H1 (cell line): ENCODE measurements around the gene MAN1C1. TPM values are rescaled to one million over a fixed set of nuclear protein-coding genes. Genes with fewer than 3 reads are reported as not detected.

ENCODE experiments used
- CTCF ChIA-PET: fragments of 300-600 bp; sonication (Branson Sonifier 250); formaldehyde crosslinking; loops from one replicate; lab custom pipeline; 2021; ENCODE audit not compliant: partially characterized antibody; lab: Charles Lee
- POLR2A ChIA-PET: fragments of 300-600 bp; sonication (Branson Sonifier 250); formaldehyde crosslinking; loops from one replicate; lab custom pipeline; 2021; ENCODE audit warnings: inconsistent platforms; ENCODE audit not compliant: partially characterized antibody; lab: Charles Lee
- DNase-seq, 2 experiments: peaks; one replicate each; pipeline versions ENCODE4 v3.0.0 to v3.0.0-alpha.2; 2010 to 2022; ENCODE audit warnings: low spot score in 2 of 2, low read depth in 1 of 2, mixed read lengths in 1 of 2
- FAIRE-seq: peaks from 2 replicates; lab custom pipeline; 2011; peaks lifted over from hg19 to GRCh38; lab: Jason Lieb, UNC
- H2AFZ ChIP-seq: 2 replicates; pipeline ENCODE4 v1.8.1; 2012; ENCODE audit warnings: low read length, inconsistent platforms
- H2AK5ac ChIP-seq: 2 replicates; pipeline ENCODE4 v1.6.1; 2013; ENCODE audit warnings: low read depth, low read length
- H2BK120ac ChIP-seq: replicated peaks from 2 replicates; pipeline ENCODE3; 2013; ENCODE audit warnings: low read depth, low read length, inconsistent platforms
- H2BK12ac ChIP-seq: 2 replicates; pipeline ENCODE4 v1.6.1; 2013; ENCODE audit warnings: low read depth, low read length
- H2BK15ac ChIP-seq: 2 replicates; pipeline ENCODE4 v1.6.1; 2013; ENCODE audit warnings: low read length
- H2BK20ac ChIP-seq: 2 replicates; pipeline ENCODE4 v1.6.1; 2013; ENCODE audit warnings: low read length
- H2BK5ac ChIP-seq: 2 replicates; pipeline ENCODE4 v1.6.1; 2013; ENCODE audit warnings: low read depth, low read length
- H3K14ac ChIP-seq: 2 replicates; pipeline ENCODE4 v1.6.1; 2013; ENCODE audit warnings: inconsistent platforms; ENCODE audit not compliant: insufficient read length
- H3K18ac ChIP-seq: 2 replicates; pipeline ENCODE4 v1.6.1; 2013; ENCODE audit warnings: low read length; ENCODE audit errors: extremely low read depth
- H3K23ac ChIP-seq: 2 replicates; pipeline ENCODE4 v1.6.1; 2013; ENCODE audit warnings: inconsistent platforms; ENCODE audit not compliant: insufficient read length
- H3K23me2 ChIP-seq: 2 replicates; pipeline ENCODE4 v1.6.1; 2013; ENCODE audit warnings: low read depth, low read length
- H3K27ac ChIP-seq: 2 replicates; pipeline ENCODE4 v1.6.1; 2011; ENCODE audit warnings: low read depth, low read length, inconsistent platforms
- H3K27me3 ChIP-seq, 4 experiments: replicated peaks in 1 of 4; 1 replicate in 1 of 4; 2 replicates in 3 of 4; pipeline versions ENCODE4 v1.6.1 to v1.8.1; 2011 to 2013; ENCODE audit warnings: low read length in 3 of 4, mild to moderate bottlenecking in 3 of 4, inconsistent platforms in 2 of 4, mixed read lengths in 2 of 4, moderate library complexity in 1 of 4; ENCODE audit not compliant: control insufficient read depth in 3 of 4, insufficient read depth in 3 of 4; ENCODE audit errors: extremely low read depth in 1 of 4
- H3K36me3 ChIP-seq, 4 experiments: 2 replicates each; pipeline versions ENCODE4 v1.6.1 to v1.8.1; 2011 to 2013; ENCODE audit warnings: mild to moderate bottlenecking in 4 of 4, low read length in 3 of 4, moderate library complexity in 2 of 4, control low read depth in 1 of 4, inconsistent platforms in 1 of 4; ENCODE audit not compliant: insufficient read depth in 4 of 4, control insufficient read depth in 2 of 4
- H3K4ac ChIP-seq: replicated peaks from 2 replicates; pipeline ENCODE3; 2013; ENCODE audit warnings: low read length, low read depth, mixed read lengths, inconsistent platforms; ENCODE audit not compliant: insufficient read length
- H3K4me1 ChIP-seq, 4 experiments: replicated peaks in 1 of 4; 1 replicate in 1 of 4; 2 replicates in 3 of 4; pipeline versions ENCODE4 v1.6.1 to v1.8.1; 2011 to 2013; ENCODE audit warnings: low read length in 3 of 4, inconsistent platforms in 2 of 4, mixed read lengths in 1 of 4; ENCODE audit not compliant: insufficient read depth in 4 of 4, control insufficient read depth in 3 of 4
- H3K4me2 ChIP-seq, 2 experiments: 2 replicates each; pipeline versions ENCODE4 v1.6.1 to v1.8.1; 2011 to 2013; ENCODE audit warnings: low read depth in 2 of 2, low read length in 2 of 2, control low read depth in 1 of 2, inconsistent platforms in 1 of 2, mild to moderate bottlenecking in 1 of 2; ENCODE audit not compliant: insufficient read depth in 1 of 2
- H3K4me3 ChIP-seq, 4 experiments: fragments of 200-600, 300-600 bp in 1 of 4; sonication (generic), shearing (Covaris generic), sonication (Bioruptor Twin) in 1 of 4; 2 replicates each; pipeline versions ENCODE4 v1.5.1 to v1.8.1; 2011 to 2016; ENCODE audit warnings: low read length in 4 of 4, low read depth in 3 of 4, control low read depth in 2 of 4, inconsistent platforms in 2 of 4, mild to moderate bottlenecking in 2 of 4, mixed read lengths in 1 of 4, moderate library complexity in 1 of 4; ENCODE audit not compliant: insufficient read depth in 2 of 4; ENCODE audit errors: extremely low read depth in 1 of 4
- H3K56ac ChIP-seq: replicated peaks from 2 replicates; pipeline ENCODE3; 2013; ENCODE audit warnings: low read depth, mild to moderate bottlenecking, mixed read lengths, low read length, inconsistent platforms; ENCODE audit not compliant: insufficient read length
- H3K79me1 ChIP-seq: 2 replicates; pipeline ENCODE4 v1.6.1; 2013; ENCODE audit warnings: low read depth, low read length, control low read depth
- H3K79me2 ChIP-seq, 2 experiments: 2 replicates each; pipeline versions ENCODE4 v1.6.1 to v1.8.1; 2012 to 2013; ENCODE audit warnings: low read length in 2 of 2, mild to moderate bottlenecking in 2 of 2, inconsistent platforms in 1 of 2; ENCODE audit not compliant: insufficient read depth in 2 of 2, control insufficient read depth in 1 of 2
- H3K9ac ChIP-seq, 4 experiments: replicated peaks in 1 of 4; 1 replicate in 1 of 4; 2 replicates in 3 of 4; pipeline versions ENCODE4 v1.6.1 to v1.8.1; 2011 to 2013; ENCODE audit warnings: low read depth in 3 of 4, low read length in 3 of 4, control low read depth in 2 of 4, mild to moderate bottlenecking in 2 of 4, moderate library complexity in 2 of 4, inconsistent platforms in 1 of 4; ENCODE audit errors: extremely low read depth in 1 of 4
- H3K9me3 ChIP-seq, 2 experiments: 2 replicates each; pipeline versions ENCODE4 v1.6.1 to v1.8.1; 2012 to 2013; ENCODE audit warnings: mild to moderate bottlenecking in 2 of 2, moderate library complexity in 2 of 2, control low read depth in 1 of 2, inconsistent platforms in 1 of 2, low read depth in 1 of 2, low read length in 1 of 2, mixed read lengths in 1 of 2; ENCODE audit not compliant: insufficient read depth in 2 of 2
- H4K20me1 ChIP-seq, 2 experiments: replicated peaks in 1 of 2; 2 replicates each; pipeline versions ENCODE3 to v1.8.1; 2011 to 2013; ENCODE audit warnings: inconsistent platforms in 2 of 2, low read length in 2 of 2, mild to moderate bottlenecking in 1 of 2; ENCODE audit not compliant: insufficient read depth in 2 of 2, control insufficient read depth in 1 of 2
- H4K5ac ChIP-seq: 2 replicates; pipeline ENCODE4 v1.6.1; 2013; ENCODE audit warnings: low read length, low read depth, mixed read lengths, inconsistent platforms; ENCODE audit not compliant: insufficient read length
- H4K8ac ChIP-seq: 2 replicates; pipeline ENCODE4 v1.8.0; 2013; ENCODE audit warnings: mild to moderate bottlenecking, moderate library complexity, low read length, inconsistent platforms; ENCODE audit not compliant: insufficient read depth; ENCODE audit errors: extremely low read depth
- H4K91ac ChIP-seq: replicated peaks from 2 replicates; pipeline ENCODE3; 2013; ENCODE audit warnings: low read length, mixed read lengths, inconsistent platforms; ENCODE audit not compliant: insufficient read length
- CEBPB ChIP-seq: IDR thresholded peaks from 2 replicates; pipeline ENCODE4 v1.6.1; 2012; ENCODE audit warnings: low read depth, low read length
- CHD1 ChIP-seq: IDR thresholded peaks from 2 replicates; pipeline ENCODE4 v1.6.1; 2012; ENCODE audit warnings: low read depth, low read length, improper control_type of control experiment
- EP300 ChIP-seq, 2 experiments: IDR thresholded peaks; 1 replicate in 1 of 2; 2 replicates in 1 of 2; pipeline ENCODE4 v1.6.1; 2011 to 2012; ENCODE audit warnings: low read depth in 2 of 2, low read length in 2 of 2, mild to moderate bottlenecking in 2 of 2, borderline replicate concordance in 1 of 2, inconsistent platforms in 1 of 2, moderate library complexity in 1 of 2
- HDAC2 ChIP-seq, 2 experiments: fragments of 300-600 bp in 1 of 2; sonication (generic) in 1 of 2; IDR thresholded peaks; 2 replicates each; pipeline ENCODE4 v1.6.1; 2011 to 2012; ENCODE audit warnings: low read depth in 2 of 2, low read length in 2 of 2, mild to moderate bottlenecking in 2 of 2, moderate library complexity in 2 of 2, borderline replicate concordance in 1 of 2, inconsistent platforms in 1 of 2
- KDM1A ChIP-seq: fragments of 200-600, 300-600 bp; sonication (generic); IDR thresholded peaks from 2 replicates; pipeline ENCODE4 v1.7.1; 2016; ENCODE audit warnings: mild to moderate bottlenecking, low read length, borderline replicate concordance
- NANOG ChIP-seq: IDR thresholded peaks from 2 replicates; pipeline ENCODE4 v1.6.1; 2011; ENCODE audit warnings: low read length, low read depth, mild to moderate bottlenecking, inconsistent platforms; ENCODE audit not compliant: insufficient read depth, poor library complexity, severe bottlenecking
- RBBP5 ChIP-seq: IDR thresholded peaks from 2 replicates; pipeline ENCODE4 v1.7.1; 2012; ENCODE audit warnings: low read depth, mild to moderate bottlenecking, inconsistent platforms, low read length, moderate library complexity, borderline replicate concordance
- RNF2 ChIP-seq: fragments of 200-900, 300-1000 bp; sonication (generic); IDR thresholded peaks from 2 replicates; pipeline ENCODE4 v1.7.1; 2016; ENCODE audit warnings: borderline replicate concordance, low read depth, mild to moderate bottlenecking, antibody characterized with exemption, low read length; ENCODE audit not compliant: poor library complexity, severe bottlenecking; ENCODE audit errors: missing control alignments
- RXRA ChIP-seq: IDR thresholded peaks from 2 replicates; pipeline ENCODE4 v1.6.1; 2011; ENCODE audit warnings: low read depth, mild to moderate bottlenecking, low read length, moderate library complexity; ENCODE audit not compliant: insufficient read depth
- WGBS, 2 experiments: shearing (Covaris generic) in 1 of 2; methylation state at CpG; one replicate each; pipeline versions ENCODE4 v1.1.6 to v1.1.7; 2013 to 2015; ENCODE audit warnings: low lambda C conversion rate in 2 of 2, mixed read lengths in 2 of 2, inconsistent platforms in 1 of 2, low coverage in 1 of 2, missing lambda C conversion rate in 1 of 2; ENCODE audit not compliant: insufficient replicate concordance in 2 of 2, insufficient coverage in 1 of 2, insufficient read length in 1 of 2; ENCODE audit errors: extremely low coverage in 1 of 2, missing lambda C conversion rate in 1 of 2; 5-methylcytosine and 5-hydroxymethylcytosine counted together
- polyA plus RNA-seq, 7 experiments: library from polyadenylated mRNA; depleted of rRNA in 3 of 7; stranded (reverse) in 5 of 7; unstranded in 2 of 7; fragments of >200 nt in 5 of 7; fragments of 200-250 nt in 2 of 7; gene quantifications; 1 replicate in 5 of 7; 2 replicates in 1 of 7; 4 replicates in 1 of 7; pipeline versions ENCODE4 v1.2.1 to v1.2.3, GENCODE V29; 2011 to 2013; ENCODE audit warnings: missing spikeins in 2 of 7, mixed read lengths in 2 of 7
- total RNA-seq: library from RNA; stranded (reverse); fragmentation: NEBNext Ultra II Directional; extraction: Animal tissue kit (Norgen Biotek cat#: 25700); gene quantifications from 2 replicates; pipeline ENCODE4 v1.2.1, GENCODE V29; 2021
- TF ChIP-seq, protein P1 (sequence below): IDR thresholded peaks from 2 replicates; pipeline ENCODE4 v1.6.1; 2012; ENCODE audit warnings: inconsistent platforms

Gene MAN1C1
- total and polyA plus RNA-seq, 2 of the 8 experiments (the other 6 are each of a cell fraction or from before 2014, with no cell fraction given) = 7.8 to 15.2 TPM

GRCh38 chr1:25814549-25815087 is 198.0 kb downstream of the MAN1C1 start:
- Histone ChIP-seq H3K14ac (no peak overlapping the region), H3K9ac (no peak overlapping the region), H3K18ac (no peak overlapping the region), H3K4me3 (no peak overlapping the region), H3K4me1 (peaks cover 9 to 16% (median 10%) of the 10 kb centered on the region in 4 experiments), H2BK5ac (no peak overlapping the region), H3K23me2 (peaks cover 4% of the 10 kb centered on the region), H3K36me3 (peaks cover 0 to 7% (median 2%) of the 10 kb centered on the region in 4 experiments; a peak in 3 of 8 replicates), H3K9me3 (no peaks in the 10 kb centered on the region), H2AFZ (no peak overlapping the region), H4K8ac (no peak overlapping the region), H2BK120ac (no peak overlapping the region), H3K4ac (no peak overlapping the region), H3K4me2 (no peak overlapping the region), H3K27me3 (no peaks in the 10 kb centered on the region), H3K79me2 (no peaks in the 10 kb centered on the region), H3K79me1 (0 out of 2 replicates have a peak, but pooled peaks cover 2% of the 10 kb centered on the region), H3K56ac (no peak overlapping the region), H2BK20ac (no peak overlapping the region), H4K5ac (no peak overlapping the region), H3K23ac (no peak overlapping the region), H2BK12ac (no peak overlapping the region), H4K91ac (no peak overlapping the region), H2BK15ac (no peak overlapping the region), H2AK5ac (no peak overlapping the region), H4K20me1 (peaks cover 2 to 8% of the 10 kb centered on the region in 2 experiments), H3K27ac (no peak overlapping the region)
- WGBS, 2 experiments = 87% methylated on average over 7 of the region's 7 CpGs; no CpG with 5 or more reads in 1 of the 2 experiments
- no peak for FAIRE-seq
- ChIA-PET CTCF (interaction anchor here (0.6 to 8.2 kb wide), 8 partner anchors 9 to 260 kb away, joined by 3 to 83 read pairs (median 4); partner anchors contain the start of gene SELENON), POLR2A (interaction anchor here (0.6 to 1.8 kb wide), 5 partner anchors 13 to 277 kb away, joined by 3 to 7 read pairs (median 4); no protein-coding TSS in a partner anchor)
- DNase-seq = no peak
- TF ChIP-seq HDAC2 (IDR thresholded peaks at IDR 0.05; ENCODE audit: borderline replicate concordance in 1 of 2, low read depth in 2 of 2, low read length in 2 of 2) = no peak
- no peak for TF ChIP-seq RXRA
- no peak for TF ChIP-seq CEBPB
- no peak for TF ChIP-seq KDM1A
- TF ChIP-seq, protein P1, sequence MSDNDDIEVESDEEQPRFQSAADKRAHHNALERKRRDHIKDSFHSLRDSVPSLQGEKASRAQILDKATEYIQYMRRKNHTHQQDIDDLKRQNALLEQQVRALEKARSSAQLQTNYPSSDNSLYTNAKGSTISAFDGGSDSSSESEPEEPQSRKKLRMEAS = no peak
- no peak for TF ChIP-seq EP300 (IDR thresholded peaks at IDR 0.05; ENCODE audit: borderline replicate concordance in 1 of 2, low read depth in 2 of 2, low read length in 2 of 2)
- TF ChIP-seq RNF2 = no peak
- TF ChIP-seq RBBP5 = no peak
- no peak for TF ChIP-seq NANOG
- no peak for TF ChIP-seq CHD1
